Stimulated activated CD4-positive, alpha-beta T cell treated with anti-CD3 and anti-CD28 coated beads, Interleukin-4, amount 100 ng/mL, for 48 hours (primary cell): ENCODE results near the gene GHRH.

ENCODE experiments used
- DNase-seq, 2 donors: peaks; one replicate each; pipeline ENCODE4 v3.0.0-alpha.2; 2020; ENCODE audit warnings: low read depth in 2 of 2

The GHRH gene

GRCh38 chr20:37238426-37238825 lies 23.2 kb downstream of the GHRH start:
- DNase-seq, result no peak

- DNase-seq, result no peak
Observed at GRCh38 chr20:37237656-37238055, 24.0 kb downstream of the GHRH start.

- no peak for DNase-seq
Observed at GRCh38 chr20:37236462-37236861, 25.2 kb downstream of the GHRH start.

GRCh38 chr20:37235065-37235464 lies 26.5 kb downstream of the GHRH start:
- DNase-seq, result no peak

GRCh38 chr20:37234254-37234581 lies 27.4 kb downstream of the GHRH start:
- no peak for DNase-seq

- DNase-seq, result no peak
Observed at GRCh38 chr20:37233548-37234253, 27.9 kb downstream of the GHRH start.

GRCh38 chr20:37231947-37232630 lies 29.5 kb downstream of the GHRH start:
- DNase-seq, result no peak

- no peak for DNase-seq
Observed at GRCh38 chr20:37230200-37230599, 31.4 kb downstream of the GHRH start.

- DNase-seq, result no peak
Observed at GRCh38 chr20:37229357-37229756, 32.3 kb downstream of the GHRH start.

- no peak for DNase-seq
Observed at GRCh38 chr20:37228656-37229055, 33.0 kb downstream of the GHRH start.

- no peak for DNase-seq
Observed at GRCh38 chr20:37228082-37228481, 33.5 kb downstream of the GHRH start.

GRCh38 chr20:37226889-37227288 lies 34.7 kb downstream of the GHRH start:
- no peak for DNase-seq

- DNase-seq, result no peak
Observed at GRCh38 chr20:37225146-37225545, 36.5 kb downstream of the GHRH start.

GRCh38 chr20:37223053-37223452 lies 38.6 kb downstream of the GHRH start:
- no peak for DNase-seq

GRCh38 chr20:37222086-37222485 lies 39.5 kb downstream of the GHRH start:
- DNase-seq, result no peak

- no peak for DNase-seq
Observed at GRCh38 chr20:37220731-37221130, 40.9 kb downstream of the GHRH start.

- no peak for DNase-seq
Observed at GRCh38 chr20:37219751-37220668, 41.6 kb downstream of the GHRH start.

- DNase-seq, result no peak
Observed at GRCh38 chr20:37218976-37219375, 42.6 kb downstream of the GHRH start.

- DNase-seq, result no peak
Observed at GRCh38 chr20:37218441-37218840, 43.2 kb downstream of the GHRH start.

GRCh38 chr20:37209661-37210314 lies 51.8 kb downstream of the GHRH start:
- no peak for DNase-seq

- DNase-seq, result no peak
Observed at GRCh38 chr20:37209193-37209592, 52.4 kb downstream of the GHRH start.

- DNase-seq, result no peak
Observed at GRCh38 chr20:37207171-37207570, 54.4 kb downstream of the GHRH start.
